HEK293T (cell line): ENCODE data around the gene KRTAP17-1.

Source experiments
- ARNT ChIP-seq: fragments of 450-650 bp; IDR thresholded peaks from 2 replicates; pipeline ENCODE4 v1.6.1; 2017; ENCODE audit warnings: mild to moderate bottlenecking
- BHLHE40 ChIP-seq: fragments of 450-650 bp; IDR thresholded peaks from 2 replicates; pipeline ENCODE4 v1.6.1; 2016; ENCODE audit warnings: mild to moderate bottlenecking, moderate library complexity, borderline replicate concordance
- CTBP1 ChIP-seq: fragments of 450-650 bp; IDR thresholded peaks from 2 replicates; pipeline ENCODE4 v1.6.1; 2016; ENCODE audit warnings: borderline replicate concordance
- ELF4 ChIP-seq: fragments of 450-650 bp; IDR thresholded peaks from 2 replicates; pipeline ENCODE4 v1.6.1; 2017; ENCODE audit warnings: antibody characterized with exemption
- FOXM1 ChIP-seq: fragments of 450-650 bp; IDR thresholded peaks from 2 replicates; pipeline ENCODE4 v1.6.1; 2017; ENCODE audit warnings: mild to moderate bottlenecking, borderline replicate concordance
- LEF1 ChIP-seq: fragments of 450-650 bp; IDR thresholded peaks from 2 replicates; pipeline ENCODE4 v1.6.1; 2017; ENCODE audit warnings: mild to moderate bottlenecking, borderline replicate concordance
- SP1 ChIP-seq: fragments of 450-650 bp; IDR thresholded peaks from 2 replicates; pipeline ENCODE4 v1.6.1; 2017
- SUZ12 ChIP-seq: fragments of 450-650 bp; IDR thresholded peaks from 2 replicates; pipeline ENCODE4 v1.6.1; 2016; ENCODE audit warnings: mild to moderate bottlenecking
- TARDBP ChIP-seq: fragments of 450-650 bp; IDR thresholded peaks from 2 replicates; pipeline ENCODE4 v1.6.1; 2016
- ZNF384 ChIP-seq: fragments of 450-650 bp; IDR thresholded peaks from 2 replicates; pipeline ENCODE4 v1.6.1; 2016
- TF ChIP-seq, protein P1 (sequence below): fragments of 450-650 bp; IDR thresholded peaks from 2 replicates; pipeline ENCODE4 v1.6.1; 2016

DNA sequence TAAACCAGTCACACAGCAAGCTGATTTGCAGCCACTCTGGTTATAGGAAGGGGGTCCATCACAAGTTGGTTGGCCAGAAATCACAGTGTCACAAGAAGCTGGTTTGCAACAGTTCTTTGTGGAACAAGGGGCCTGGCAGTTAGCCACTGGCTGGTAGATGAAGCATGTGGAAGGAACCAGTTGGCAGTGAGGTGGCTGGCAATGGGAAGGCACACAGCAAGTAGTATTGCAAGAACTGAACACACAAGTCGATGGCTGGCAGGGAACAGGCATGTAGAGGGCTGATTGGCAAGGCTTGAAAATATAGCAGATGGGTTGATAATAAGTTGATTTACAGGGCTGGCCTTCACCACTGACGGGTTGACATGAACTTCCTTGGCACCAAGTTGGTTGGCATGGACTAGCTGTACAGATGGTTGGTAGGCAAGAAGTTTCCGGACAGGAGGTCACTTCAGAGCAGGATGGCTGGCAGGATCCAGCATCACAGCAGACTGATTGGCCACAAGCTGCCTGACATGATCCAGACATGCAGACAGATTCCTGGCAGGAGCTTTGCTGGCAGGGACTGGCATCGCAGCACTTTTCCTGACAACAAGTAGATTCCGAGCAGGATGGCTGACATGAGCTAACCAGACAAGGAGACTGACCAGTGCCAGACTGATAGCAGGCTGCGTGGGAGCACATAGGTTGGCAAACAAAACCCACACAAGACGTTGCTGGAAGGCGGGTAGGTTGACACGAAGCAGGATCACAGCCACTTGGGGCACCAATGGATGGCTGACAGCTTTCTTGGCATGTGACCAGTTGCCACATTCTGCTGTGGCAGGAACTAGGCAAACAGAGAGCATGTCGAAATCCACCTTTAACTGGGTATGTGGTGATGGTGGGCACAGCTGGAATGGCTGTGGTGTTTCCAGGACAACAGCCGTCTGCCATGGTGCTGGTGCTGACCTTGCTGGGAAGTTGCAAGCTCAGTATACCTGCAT lies 13.3 kb downstream of the KRTAP17-1 start, which contains the start of gene KRTAP29-1:
- TF ChIP-seq SP1 (no peak), FOXM1 (no peak), TARDBP (no peak), BHLHE40 (no peak), ZNF384 (no peak), SUZ12 (no peak), LEF1 (no peak), ELF4 (no peak), ARNT (no peak), CTBP1 (no peak)
- TF ChIP-seq, protein P1, sequence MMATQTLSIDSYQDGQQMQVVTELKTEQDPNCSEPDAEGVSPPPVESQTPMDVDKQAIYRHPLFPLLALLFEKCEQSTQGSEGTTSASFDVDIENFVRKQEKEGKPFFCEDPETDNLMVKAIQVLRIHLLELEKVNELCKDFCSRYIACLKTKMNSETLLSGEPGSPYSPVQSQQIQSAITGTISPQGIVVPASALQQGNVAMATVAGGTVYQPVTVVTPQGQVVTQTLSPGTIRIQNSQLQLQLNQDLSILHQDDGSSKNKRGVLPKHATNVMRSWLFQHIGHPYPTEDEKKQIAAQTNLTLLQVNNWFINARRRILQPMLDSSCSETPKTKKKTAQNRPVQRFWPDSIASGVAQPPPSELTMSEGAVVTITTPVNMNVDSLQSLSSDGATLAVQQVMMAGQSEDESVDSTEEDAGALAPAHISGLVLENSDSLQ, result no peak
